Loucy (cell line): ENCODE measurements around the gene CCL14.

ENCODE experiments used
- EZH2phosphoT487 ChIP-seq: fragments of 200-600 bp; IDR thresholded peaks from 2 replicates; pipeline ENCODE4 v1.6.1; 2018; ENCODE audit warnings: antibody characterized with exemption, mild to moderate bottlenecking, moderate library complexity, borderline replicate concordance
- TF ChIP-seq, protein P1 (sequence below): fragments of 200-600 bp; sonication (generic); conservative IDR thresholded peaks from 2 replicates; pipeline ENCODE4 v1.5.1; 2014; ENCODE audit warnings: mild to moderate bottlenecking, antibody characterized with exemption, low read length

GRCh38 chr17:35948092-35948491, 38.4 kb downstream of the CCL14 start:
- TF ChIP-seq, protein P1, sequence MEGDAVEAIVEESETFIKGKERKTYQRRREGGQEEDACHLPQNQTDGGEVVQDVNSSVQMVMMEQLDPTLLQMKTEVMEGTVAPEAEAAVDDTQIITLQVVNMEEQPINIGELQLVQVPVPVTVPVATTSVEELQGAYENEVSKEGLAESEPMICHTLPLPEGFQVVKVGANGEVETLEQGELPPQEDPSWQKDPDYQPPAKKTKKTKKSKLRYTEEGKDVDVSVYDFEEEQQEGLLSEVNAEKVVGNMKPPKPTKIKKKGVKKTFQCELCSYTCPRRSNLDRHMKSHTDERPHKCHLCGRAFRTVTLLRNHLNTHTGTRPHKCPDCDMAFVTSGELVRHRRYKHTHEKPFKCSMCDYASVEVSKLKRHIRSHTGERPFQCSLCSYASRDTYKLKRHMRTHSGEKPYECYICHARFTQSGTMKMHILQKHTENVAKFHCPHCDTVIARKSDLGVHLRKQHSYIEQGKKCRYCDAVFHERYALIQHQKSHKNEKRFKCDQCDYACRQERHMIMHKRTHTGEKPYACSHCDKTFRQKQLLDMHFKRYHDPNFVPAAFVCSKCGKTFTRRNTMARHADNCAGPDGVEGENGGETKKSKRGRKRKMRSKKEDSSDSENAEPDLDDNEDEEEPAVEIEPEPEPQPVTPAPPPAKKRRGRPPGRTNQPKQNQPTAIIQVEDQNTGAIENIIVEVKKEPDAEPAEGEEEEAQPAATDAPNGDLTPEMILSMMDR, result no peak
- no peak for TF ChIP-seq EZH2phosphoT487
